COLO668 (cell line): Measurements from ENCODE around the gene MED20.

Experiments used
- DNase-seq: peaks from one replicate; lab custom pipeline; 2025; ENCODE audit not compliant: unreplicated experiment; lab: John Stamatoyannopoulos, UW

Gene MED20

DNA sequence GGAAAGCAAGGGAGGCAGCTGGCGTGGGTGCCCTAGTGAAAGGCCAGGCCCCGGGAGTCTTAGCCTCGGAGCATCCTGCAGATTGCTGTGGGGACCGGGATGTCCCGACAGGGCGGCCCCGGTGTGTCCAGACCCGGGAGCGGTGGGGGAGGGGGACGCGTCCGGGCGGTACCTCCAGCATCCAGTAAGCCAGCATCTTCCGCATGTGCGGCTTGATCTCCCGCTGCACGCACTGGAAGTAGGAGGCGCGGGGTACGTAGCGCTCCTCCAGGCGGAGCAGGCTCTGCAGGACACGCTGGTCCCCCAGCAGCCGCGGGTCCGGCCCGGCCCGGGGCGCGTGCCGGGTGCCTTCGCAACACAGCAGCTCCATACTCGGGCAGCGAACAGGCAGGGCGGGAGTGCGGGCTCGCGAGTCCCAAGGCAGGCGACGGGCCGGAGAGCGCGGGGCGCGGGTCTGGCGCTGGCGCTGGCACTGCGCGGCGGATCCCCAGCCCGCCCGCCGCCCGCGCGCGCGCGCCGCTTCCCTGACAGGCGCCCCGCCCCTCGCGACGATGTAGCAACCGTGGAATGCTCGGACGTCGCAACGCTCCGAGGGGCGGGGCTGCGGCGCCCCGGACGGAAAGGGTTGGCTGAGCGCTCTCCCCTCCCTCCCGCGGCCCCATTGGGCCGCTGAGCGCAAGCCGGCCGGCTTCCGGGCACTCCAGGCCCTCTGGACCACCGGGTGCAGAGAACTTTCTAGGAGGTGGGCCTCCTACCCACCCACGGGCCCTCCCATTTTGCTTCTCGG lies 20.5 kb upstream of the MED20 start, which contains the start of gene CCND3:
Gene CCND3 (minus strand): TSS at position 529 of the 787 bp plus-strand sequence. CDS start 159 bp downstream, at position 370.
- peak; percentile 94 for DNase-seq

DNA sequence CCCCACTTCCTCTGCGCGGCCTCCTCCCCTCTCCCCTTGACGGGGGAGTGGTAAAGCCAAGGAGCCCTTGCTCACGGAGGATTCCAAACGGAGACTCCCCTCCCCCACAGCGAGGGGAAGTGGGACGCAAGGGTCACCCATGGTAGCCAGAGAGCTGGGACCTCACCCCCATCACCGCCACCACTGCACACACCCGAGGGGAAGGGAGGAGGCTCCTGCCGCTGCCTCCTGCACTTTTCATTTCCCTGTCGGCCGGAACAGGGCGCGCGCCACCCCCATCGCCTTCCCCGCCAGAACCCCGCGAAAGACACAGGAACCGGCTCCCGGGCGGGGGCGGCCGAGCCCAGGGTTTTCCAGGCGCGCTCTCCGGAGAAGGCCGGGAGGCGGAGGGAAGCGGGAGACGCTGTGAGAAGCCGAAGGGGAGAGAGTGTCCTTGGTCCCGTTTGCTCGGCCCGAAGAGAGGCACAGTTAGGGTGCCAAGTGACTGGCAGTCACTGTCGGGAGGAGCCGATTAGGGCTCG lies 19.9 kb upstream of the MED20 start:
- peak; percentile 34 for DNase-seq

DNA sequence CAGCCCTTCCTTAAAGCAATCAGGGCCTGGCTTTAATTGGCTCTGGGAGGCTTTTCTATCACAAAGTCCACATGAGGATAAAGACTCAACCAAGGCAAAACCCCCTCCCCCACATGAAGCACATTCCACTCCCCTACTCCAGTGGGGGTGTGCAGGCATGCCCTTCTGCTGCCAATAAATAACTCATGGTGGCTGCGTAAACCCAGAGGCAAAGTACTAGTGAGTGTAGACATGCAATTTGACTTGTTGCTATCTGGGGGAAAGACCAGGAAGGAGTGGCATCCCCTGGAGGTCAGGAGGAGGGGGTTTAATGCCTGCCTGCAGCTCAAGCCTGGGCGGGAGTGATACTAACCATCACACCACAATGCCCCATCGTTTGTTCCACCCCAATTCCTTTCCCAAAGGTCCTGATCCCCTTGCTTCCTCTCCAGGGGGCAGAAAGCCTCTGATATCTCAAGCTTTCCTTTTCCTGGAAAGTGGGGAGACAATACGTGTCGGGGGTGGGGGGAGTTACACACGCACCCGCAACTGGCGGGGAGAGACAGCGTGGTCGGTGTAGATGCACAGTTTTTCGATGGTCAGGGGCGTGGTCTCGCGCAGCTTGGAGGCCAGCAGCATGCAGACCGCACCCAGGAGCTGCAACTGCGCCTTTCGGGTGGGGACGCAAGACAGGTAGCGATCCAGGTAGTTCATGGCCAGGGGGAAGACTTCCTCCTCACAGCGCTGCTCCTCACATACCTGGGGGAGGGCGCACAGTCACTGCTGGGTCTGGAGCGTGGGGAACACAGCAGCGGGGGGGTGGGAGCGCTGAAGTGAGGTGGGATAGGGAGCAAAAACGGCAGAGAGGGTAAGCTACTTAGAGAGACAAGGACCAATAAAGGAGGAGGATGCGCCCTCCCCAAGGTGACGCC lies 19.2 kb upstream of the MED20 start:
- no peak for DNase-seq

DNA sequence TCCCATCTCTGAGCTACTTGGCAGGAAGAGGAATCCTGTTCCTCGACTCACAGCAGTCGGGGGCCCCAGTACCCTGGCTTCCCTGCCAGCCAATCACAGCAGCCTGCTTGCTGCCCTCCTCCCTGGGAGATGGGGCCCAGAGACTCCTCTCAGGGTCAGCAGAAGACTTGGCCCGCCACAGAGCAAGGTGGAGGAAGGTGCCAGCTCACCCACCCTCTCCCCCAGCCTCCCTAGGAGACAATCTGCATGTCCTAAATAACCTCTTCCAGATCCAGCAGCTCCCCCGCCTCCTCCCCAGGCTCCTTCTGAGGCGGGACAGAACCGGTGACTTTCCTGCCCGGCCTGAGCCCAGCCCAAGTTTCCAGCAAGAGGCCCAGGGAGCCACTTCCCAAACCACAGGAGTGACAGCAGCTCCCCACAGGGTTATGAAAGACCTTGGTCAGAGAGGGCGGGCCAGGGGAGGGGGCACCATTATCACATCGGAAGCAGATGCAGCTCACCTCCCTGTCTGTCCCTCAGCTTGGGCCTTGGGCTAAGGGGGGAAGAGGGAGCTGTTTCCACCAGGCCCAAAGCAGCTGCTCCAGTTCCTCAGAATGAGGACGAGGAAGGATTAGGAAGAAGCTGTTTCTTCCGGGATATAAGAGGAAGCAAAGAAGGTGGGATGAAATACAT lies 18.4 kb upstream of the MED20 start:
- DNase-seq, result no peak

DNA sequence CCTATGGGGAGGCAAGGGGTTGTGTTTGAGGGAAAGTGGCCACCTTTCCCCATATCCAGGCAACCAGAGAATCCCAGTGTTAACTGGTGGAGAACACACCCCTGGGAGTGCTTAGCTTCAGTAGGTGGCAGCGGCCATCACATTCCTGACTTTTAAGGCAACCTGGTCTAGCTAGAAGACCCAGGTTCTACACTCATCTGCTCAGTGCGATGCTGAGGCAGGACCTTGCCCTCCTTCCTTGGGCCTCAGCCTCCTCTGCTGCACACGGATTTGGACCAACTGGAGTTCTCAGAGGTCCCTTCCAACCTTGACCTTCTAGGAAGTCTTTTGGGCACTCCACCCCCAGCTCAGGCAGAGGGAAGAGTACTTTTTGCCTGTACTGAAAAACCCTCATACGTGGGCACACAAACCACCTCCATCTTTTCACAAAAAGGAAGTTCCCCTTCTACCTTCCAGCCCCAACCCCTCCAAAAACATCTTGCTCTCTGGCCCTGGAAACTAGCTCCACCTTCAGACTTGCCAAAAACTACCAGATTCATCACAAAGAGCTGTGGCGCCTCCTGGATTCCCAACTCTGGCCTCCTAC lies 17.7 kb upstream of the MED20 start:
- DNase-seq, result no peak

DNA sequence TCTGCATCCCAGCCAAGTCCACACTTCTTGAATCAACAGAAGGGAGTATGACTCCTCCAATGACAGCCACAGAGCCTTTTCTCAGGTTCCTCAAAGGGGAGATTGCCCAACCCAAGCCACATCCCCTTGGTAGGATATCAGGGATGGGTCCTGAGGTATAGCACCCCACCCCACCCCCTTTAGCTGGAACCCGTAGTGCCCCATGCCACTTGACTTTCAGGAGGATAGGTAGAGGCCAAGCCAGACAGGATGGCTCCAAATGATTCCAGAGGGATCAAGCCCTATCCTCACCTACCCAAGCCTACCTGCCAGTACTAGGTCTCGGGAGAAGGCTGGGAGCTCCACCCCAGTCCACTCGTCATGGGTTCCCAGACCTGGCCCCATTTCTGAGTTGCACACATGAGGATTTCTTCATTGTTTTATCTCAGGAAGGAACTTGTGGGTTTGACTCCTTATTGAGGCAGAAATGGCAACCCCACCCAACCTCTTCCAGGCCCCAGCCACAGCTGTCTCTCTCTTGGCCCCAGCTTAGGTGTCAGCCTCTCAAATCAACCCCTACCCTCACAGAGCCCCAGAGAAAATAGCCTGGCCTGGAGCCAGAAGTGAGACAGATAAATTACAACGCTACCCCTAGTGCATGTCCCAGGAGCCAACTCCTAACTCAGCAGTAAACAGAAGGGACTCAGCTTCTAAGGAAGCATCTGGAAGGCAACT lies 17.1 kb upstream of the MED20 start:
- no peak for DNase-seq

DNA sequence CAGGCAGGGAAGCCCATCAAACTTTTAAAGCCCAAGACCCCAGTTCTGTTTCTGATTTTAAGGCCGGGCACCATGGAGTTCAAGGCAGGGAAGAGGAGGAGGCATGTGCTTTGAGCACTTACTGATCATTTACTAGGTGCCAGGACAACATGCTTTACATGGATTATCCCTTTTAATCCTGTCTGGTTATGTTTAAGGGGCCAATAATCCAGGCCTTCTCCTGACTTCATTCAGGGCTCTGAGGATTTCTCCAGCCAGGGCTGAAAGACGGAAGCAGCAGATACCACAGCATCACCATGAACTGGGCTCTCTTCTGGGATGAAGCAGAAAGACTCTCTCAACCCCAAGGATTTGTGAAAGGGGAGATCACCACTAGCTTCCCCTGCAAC lies 16.5 kb upstream of the MED20 start:
- DNase-seq, result no peak

DNA sequence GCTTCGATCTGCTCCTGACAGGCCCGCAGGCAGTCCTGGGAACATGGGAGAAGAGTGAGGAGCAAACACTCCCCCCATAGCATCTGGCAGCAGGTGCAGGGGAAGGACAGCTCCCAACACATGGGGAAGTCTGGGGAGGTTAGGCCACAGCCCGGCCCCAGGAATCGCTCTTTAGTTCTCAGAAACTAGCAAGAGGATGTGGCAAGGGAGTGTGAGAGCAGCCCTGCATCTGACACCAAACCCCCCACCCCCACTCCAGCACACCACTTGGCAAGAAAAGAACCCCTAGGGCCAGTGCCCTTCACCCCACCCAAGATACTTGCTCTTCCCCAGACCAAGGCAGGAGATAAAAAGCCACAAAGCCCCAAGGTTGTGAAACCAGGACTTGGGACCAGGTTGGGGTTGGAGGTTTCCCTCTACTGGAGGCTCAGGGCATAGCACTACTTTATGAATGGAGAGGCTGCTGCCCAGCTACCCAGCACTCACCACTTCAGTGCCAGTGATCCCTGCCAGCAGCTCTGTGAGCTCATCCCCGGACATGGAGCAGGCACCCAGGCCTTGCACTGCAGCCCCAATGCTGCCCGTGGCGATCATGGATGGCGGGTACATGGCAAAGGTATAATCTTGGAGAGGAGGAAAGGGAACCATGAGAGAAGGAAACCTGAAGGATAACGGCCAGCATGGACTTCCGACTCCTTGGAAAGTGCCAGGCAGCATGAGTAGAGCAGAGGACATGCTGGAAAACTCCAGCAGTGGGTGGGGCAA lies 15.3 kb upstream of the MED20 start:
- DNase-seq, result peak; percentile 47

DNA sequence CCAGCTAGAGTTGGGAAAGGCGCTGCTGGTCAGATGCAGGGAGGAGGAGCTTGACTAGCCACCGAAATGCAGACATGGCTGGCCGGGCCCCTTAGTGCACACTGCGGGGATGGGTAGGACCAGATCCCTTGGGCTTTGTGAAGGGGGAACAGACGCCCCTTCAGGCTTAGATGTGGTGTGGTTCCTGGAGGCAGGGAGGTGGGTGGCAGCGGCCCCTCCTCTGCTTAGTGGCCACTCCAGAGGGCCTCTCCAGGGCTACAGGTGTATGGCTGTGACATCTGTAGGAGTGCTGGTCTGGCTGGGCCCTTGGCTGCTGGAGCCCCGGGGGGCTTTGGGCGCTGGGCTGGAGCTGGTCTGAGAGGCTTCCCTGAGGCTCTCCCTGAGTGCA lies 14.7 kb upstream of the MED20 start:
- DNase-seq, result no peak

DNA sequence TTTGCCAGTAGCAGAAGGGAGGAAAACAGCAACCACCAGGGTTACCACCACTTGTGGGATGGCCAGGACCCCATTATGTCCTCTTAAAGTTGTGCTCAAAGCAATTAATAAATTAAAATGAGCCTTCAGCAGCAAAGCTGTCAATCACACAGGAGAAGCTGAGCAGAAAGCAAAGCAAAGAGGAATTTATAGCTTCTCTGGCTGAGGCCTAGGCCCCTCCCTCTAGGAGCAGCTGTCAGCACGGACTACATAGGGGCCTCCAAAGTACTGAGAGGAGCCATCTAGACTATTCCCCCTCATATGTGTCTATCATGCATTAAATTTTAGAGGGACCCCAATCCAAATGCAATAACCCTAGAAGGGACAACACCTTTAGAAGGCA lies 14.2 kb upstream of the MED20 start:
- DNase-seq, result no peak

DNA sequence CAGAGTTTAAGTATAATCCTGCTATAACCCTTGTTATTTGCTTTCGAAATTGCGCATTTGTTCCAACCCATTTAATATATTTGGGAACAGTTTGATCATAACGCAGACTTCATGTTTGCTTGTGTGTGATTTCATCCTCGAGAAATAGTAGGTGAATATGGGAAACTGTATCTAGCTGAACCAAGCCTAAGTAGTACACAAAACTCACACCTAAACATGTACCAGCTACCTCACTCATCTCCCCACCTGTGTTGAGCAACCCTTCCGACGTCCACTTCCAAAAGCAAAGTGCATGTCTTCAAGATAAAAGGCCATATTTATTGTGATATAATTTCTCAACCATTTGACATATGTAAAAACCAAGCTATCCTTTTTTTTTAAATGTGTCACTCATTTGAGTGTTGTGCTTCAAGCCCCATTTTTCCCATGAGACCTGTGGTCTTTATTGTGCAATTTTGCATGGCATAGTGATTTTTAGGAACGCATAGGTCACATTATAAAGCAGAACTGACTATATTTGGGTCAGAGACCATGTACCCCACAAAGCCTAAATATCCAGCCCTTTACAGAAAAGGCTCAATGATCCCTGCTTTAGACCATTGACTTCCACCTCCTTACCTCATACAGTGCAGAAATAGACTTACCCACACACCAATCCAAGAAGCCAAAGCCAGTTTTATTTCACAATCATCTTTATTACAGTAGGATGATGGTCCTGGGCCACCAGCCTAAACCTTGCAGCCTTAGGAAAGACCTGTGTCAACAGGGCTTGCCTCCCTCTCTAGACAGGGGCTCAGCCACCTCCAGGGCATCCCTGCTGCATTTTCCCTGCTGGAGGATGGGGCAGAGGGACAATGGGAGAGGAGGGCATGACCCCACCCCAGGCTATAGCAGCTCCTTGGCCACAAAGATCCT lies 13.6 kb upstream of the MED20 start:
- DNase-seq, result no peak

DNA sequence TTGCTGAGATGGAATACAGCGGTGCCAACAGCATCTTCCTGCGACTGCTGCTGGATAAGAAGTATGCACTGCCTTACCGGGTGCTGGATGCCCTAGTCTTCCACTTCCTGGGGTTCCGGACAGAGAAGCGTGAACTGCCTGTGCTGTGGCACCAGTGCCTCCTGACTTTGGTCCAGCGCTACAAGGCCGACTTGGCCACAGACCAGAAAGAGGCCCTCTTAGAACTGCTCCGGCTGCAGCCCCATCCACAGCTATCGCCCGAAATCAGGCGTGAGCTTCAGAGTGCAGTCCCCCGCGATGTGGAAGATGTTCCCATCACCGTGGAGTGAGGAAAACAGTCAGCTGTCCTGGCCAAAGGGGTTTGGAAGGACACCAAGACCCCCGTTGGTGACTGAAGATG lies 11.4 kb upstream of the MED20 start:
- DNase-seq, result no peak

DNA sequence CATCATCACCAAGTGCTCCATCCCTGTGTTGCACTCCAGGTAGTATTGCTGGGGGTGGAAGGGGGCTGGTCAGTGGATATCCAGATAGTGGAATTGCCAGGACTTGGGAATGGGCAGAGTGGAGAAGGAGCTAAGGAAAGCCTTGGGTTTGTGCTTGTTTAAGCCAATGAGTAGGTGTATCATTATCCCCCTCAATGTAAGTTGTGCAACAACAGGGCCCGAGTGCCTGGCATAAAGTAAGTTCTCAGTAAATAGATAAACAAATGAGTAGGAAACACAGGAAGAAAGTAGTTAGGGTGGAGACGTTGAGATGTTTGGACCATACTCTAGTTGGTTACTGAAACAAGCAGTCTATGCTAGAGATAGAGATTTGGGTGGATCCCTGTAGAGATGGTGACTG lies 10.9 kb upstream of the MED20 start:
- no peak for DNase-seq

DNA sequence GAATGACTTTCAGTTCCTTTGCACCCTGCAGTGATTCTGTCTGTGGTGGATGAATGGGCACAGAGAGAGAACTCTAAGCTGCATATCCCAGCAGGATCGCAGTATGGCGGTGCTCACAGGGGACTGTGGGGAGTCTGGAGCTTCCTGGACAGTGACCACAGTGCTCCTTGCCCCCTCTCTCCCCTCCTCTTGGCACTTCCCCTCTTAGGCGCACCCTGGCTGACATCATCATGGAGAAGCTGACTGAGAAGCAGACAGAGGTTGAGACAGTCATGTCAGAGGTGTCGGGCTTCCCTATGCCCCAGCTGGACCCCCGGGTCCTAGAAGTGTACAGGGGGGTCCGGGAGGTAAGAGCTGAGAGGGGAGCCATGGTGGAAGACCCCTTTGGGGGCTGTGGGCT lies 9.0 kb upstream of the MED20 start:
- no peak for DNase-seq

DNA sequence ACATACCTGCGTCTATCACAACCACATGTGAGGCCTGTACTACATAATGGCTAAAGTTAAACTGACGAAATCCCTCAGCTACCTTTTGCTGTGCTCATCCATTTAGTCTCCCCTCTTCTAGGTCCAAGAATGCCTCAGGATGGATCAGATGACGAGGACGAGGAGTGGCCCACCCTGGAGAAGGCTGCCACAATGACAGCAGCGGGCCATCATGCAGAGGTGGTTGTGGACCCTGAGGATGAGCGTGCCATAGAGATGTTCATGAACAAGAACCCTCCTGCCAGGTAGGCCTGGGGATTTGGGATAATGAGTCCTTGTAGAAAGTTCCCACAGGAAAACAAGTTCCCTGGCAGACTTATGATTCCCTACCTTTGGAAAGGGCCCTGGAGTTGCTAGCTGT lies 6.3 kb upstream of the MED20 start:
- no peak for DNase-seq

DNA sequence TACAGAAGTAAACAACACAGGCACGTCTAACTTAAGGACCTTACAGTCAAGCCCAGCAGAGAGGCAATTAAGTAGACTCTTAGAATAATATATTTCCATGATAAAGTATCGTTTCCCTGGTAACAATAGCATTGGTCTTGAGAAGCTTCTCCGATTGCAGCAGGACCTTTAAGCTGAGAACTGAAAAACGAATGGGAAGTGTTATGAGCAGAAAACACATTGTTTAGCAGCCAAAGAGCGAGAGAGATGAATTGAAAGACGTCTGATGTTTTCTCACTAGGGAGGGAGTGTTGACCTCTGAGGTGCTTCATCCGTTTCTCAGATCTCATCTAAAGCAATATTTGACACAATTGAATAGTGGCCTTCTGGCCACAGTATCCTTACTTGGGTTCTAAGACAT lies 1.2 kb upstream of the MED20 start:
- DNase-seq, result no peak

DNA sequence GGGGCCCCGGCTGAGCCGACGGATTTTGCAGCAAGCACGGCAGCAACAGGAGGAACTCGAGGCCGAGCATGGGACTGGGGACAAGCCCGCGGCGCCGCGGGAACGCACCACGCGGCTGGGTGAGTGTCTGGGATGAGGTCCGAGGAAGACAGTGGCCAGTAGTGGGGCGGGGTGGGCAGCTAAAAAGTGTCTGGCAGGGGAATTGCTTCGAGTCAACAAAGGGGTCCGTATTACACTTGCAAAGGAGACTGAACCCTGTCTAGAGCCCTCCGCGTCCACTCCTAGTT lies 716 bp upstream of the MED20 start:
- peak; percentile 31 for DNase-seq

DNA sequence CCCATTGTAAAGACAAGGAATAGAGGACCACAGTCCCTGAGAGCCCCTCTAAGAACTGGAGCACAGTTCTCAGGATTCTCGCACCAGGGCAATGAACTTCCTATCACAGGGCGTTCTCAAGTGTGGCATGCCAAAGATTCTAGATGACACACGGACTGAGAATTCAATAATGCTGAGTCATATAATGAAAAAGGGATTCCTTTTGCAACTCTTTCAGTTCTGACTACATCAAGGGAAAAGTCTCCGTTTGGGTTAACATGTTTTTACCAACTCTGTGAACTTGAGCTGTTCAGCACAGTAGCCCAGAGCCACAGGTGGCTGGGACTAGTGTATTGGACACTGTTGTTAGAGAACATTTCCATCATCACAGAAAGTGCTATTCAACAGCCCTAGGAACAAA lies 3.4 kb downstream of the MED20 start:
- DNase-seq, result no peak
